Endothelial cell of umbilical vein (primary cell): ENCODE measurements around the gene MOB3A. TPM values are rescaled to one million over a fixed set of nuclear protein-coding genes. Genes with fewer than 3 reads are reported as not detected.

Experiments
- BruUV-seq: library from RNA; stranded (reverse); fragments of 400-500 nt; replicated peaks from 2 replicates; lab custom pipeline; 2021; lab: Mats Ljungman, UMichigan
- CTCF ChIA-PET: fragments of 300-600, 350-600 bp; sonication (Branson Sonifier 250); formaldehyde crosslinking; loops from one replicate; lab custom pipeline; 2021; ENCODE audit warnings: antibody characterized with exemption, inconsistent platforms; lab: Charles Lee
- POLR2A ChIA-PET: fragments of 300-600, 350-600 bp; sonication (Branson Sonifier 250); formaldehyde crosslinking; loops from one replicate; lab custom pipeline; 2021; ENCODE audit warnings: antibody characterized with exemption, inconsistent platforms; lab: Charles Lee
- DNase-seq: peaks from one replicate; pipeline ENCODE4 v3.0.0-alpha.2; 2011; ENCODE audit warnings: low read depth, low spot score
- FAIRE-seq: peaks from 2 replicates; lab custom pipeline; 2011; peaks lifted over from hg19 to GRCh38; lab: Jason Lieb, UNC
- H2AFZ ChIP-seq: 2 replicates; pipeline ENCODE4 v1.6.0; 2012; ENCODE audit warnings: low read depth, low read length, control low read depth, inconsistent platforms
- H3K27ac ChIP-seq: 2 replicates; pipeline ENCODE4 v1.5.1; 2011; ENCODE audit warnings: low read depth, mild to moderate bottlenecking, control low read depth, low read length, moderate library complexity; ENCODE audit not compliant: insufficient read depth
- H3K27me3 ChIP-seq, 2 experiments: 2 replicates each; pipeline versions ENCODE4 v1.6.0 to v1.6.1; 2011; ENCODE audit warnings: low read length in 2 of 2, mixed read lengths in 1 of 2; ENCODE audit not compliant: control insufficient read depth in 2 of 2, insufficient read depth in 2 of 2
- H3K36me3 ChIP-seq, 2 experiments: 2 replicates in 1 of 2; 3 replicates in 1 of 2; pipeline ENCODE4 v1.5.1; 2011; ENCODE audit warnings: low read length in 2 of 2, mild to moderate bottlenecking in 1 of 2, moderate library complexity in 1 of 2; ENCODE audit not compliant: control insufficient read depth in 2 of 2, insufficient read depth in 2 of 2; ENCODE audit errors: extremely low read depth in 1 of 2
- H3K4me1 ChIP-seq: 3 replicates; pipeline ENCODE4 v1.5.1; 2011; ENCODE audit warnings: mild to moderate bottlenecking, low read length; ENCODE audit not compliant: control insufficient read depth, insufficient read depth; ENCODE audit errors: extremely low read depth
- H3K4me2 ChIP-seq: 2 replicates; pipeline ENCODE4 v1.6.1; 2011; ENCODE audit warnings: low read length, control low read depth, mixed read lengths; ENCODE audit not compliant: insufficient read depth
- H3K4me3 ChIP-seq, 3 experiments: fragments of 200-600 bp in 1 of 3; sonication (generic), shearing (Covaris generic) in 1 of 3; replicated peaks in 1 of 3; 2 replicates each; pipeline ENCODE4 v1.5.1; 2011 to 2016; ENCODE audit warnings: control low read depth in 3 of 3, low read length in 3 of 3, mild to moderate bottlenecking in 2 of 3, inconsistent platforms in 1 of 3, low read depth in 1 of 3, moderate library complexity in 1 of 3; ENCODE audit not compliant: insufficient read depth in 1 of 3
- H3K79me2 ChIP-seq: 2 replicates; pipeline ENCODE4 v1.6.0; 2012; ENCODE audit warnings: low read length, inconsistent platforms; ENCODE audit not compliant: control insufficient read depth, insufficient read depth
- H3K9ac ChIP-seq: replicated peaks from 2 replicates; pipeline ENCODE3; 2011; ENCODE audit warnings: low read length, control low read depth; ENCODE audit not compliant: insufficient read depth; ENCODE audit errors: extremely low read depth
- H3K9me1 ChIP-seq: replicated peaks from 3 replicates; pipeline ENCODE4 v1.6.0; 2011; ENCODE audit warnings: mild to moderate bottlenecking, low read length; ENCODE audit not compliant: control insufficient read depth, insufficient read depth; ENCODE audit errors: extremely low read depth
- H3K9me3 ChIP-seq: replicated peaks from 2 replicates; pipeline ENCODE4 v1.5.1; 2012; ENCODE audit warnings: low read length, inconsistent platforms; ENCODE audit not compliant: control insufficient read depth, insufficient read depth
- H4K20me1 ChIP-seq: replicated peaks from 2 replicates; pipeline ENCODE3; 2011; ENCODE audit warnings: mild to moderate bottlenecking, low read length; ENCODE audit not compliant: control insufficient read depth, insufficient read depth; ENCODE audit errors: extremely low read depth
- FOS ChIP-seq: IDR thresholded peaks from 2 replicates; pipeline ENCODE4 v1.6.1; 2011; ENCODE audit warnings: mild to moderate bottlenecking, low read length, moderate library complexity, borderline replicate concordance; ENCODE audit not compliant: insufficient read depth
- GATA2 ChIP-seq: IDR thresholded peaks from 2 replicates; pipeline ENCODE4 v1.7.0; 2011; ENCODE audit warnings: low read depth, mild to moderate bottlenecking, moderate library complexity, mixed read lengths, low read length; ENCODE audit not compliant: insufficient read length, insufficient read depth
- POLR2A ChIP-seq: IDR thresholded peaks from 2 replicates; pipeline ENCODE4 v1.6.1; 2012; ENCODE audit warnings: low read depth, mild to moderate bottlenecking, control low read depth, low read length
- POLR2AphosphoS5 ChIP-seq: IDR thresholded peaks from 2 replicates; pipeline ENCODE4 v1.6.1; 2012; ENCODE audit warnings: low read depth, mild to moderate bottlenecking, control low read depth, low read length, moderate library complexity; ENCODE audit not compliant: insufficient read depth
- dilution Hi-C: fragments of 300-500 bp; cut with MboI; formaldehyde crosslinking; loops from one replicate; pipeline ENCODE4 v1.15.0; 2019; ENCODE audit warnings: low sequenced_read_pairs; ENCODE audit not compliant: extremely low pct_ligation_motif_present
- intact Hi-C: fragments of 100-400 bp; cut with micrococcal nuclease; formaldehyde crosslinking; loops from one replicate; pipeline ENCODE4 v1.10.0; 2022
- polyA plus RNA-seq, 4 experiments: library from polyadenylated mRNA; depleted of rRNA in 3 of 4; stranded (reverse) in 3 of 4; unstranded in 1 of 4; fragments of >200 nt; gene quantifications; 2 replicates each; pipeline versions ENCODE4 v1.2.1 to v1.2.3, GENCODE V29; 2011 to 2012; ENCODE audit warnings: missing spikeins in 1 of 4
- total RNA-seq: library from RNA; stranded (reverse); gene quantifications from 2 replicates; pipeline ENCODE4 v1.2.3, GENCODE V29; 2021
- TF ChIP-seq, protein P1 (sequence below), 2 donors: IDR thresholded peaks; 1 replicate in 1 of 2; 2 replicates in 1 of 2; pipeline ENCODE4 v1.5.1; 2011; ENCODE audit warnings: low read length in 2 of 2, mild to moderate bottlenecking in 2 of 2, moderate library complexity in 2 of 2, control low read depth in 1 of 2, inconsistent platforms in 1 of 2, low read depth in 1 of 2; ENCODE audit not compliant: insufficient read depth in 1 of 2; ENCODE audit errors: extremely low read depth in 1 of 2

Gene MOB3A
- total and polyA plus RNA-seq, 2 donors (not counting 3 experiments of a cell fraction or from before 2014, with no cell fraction given) = 46.5 to 59.7 TPM

DNA sequence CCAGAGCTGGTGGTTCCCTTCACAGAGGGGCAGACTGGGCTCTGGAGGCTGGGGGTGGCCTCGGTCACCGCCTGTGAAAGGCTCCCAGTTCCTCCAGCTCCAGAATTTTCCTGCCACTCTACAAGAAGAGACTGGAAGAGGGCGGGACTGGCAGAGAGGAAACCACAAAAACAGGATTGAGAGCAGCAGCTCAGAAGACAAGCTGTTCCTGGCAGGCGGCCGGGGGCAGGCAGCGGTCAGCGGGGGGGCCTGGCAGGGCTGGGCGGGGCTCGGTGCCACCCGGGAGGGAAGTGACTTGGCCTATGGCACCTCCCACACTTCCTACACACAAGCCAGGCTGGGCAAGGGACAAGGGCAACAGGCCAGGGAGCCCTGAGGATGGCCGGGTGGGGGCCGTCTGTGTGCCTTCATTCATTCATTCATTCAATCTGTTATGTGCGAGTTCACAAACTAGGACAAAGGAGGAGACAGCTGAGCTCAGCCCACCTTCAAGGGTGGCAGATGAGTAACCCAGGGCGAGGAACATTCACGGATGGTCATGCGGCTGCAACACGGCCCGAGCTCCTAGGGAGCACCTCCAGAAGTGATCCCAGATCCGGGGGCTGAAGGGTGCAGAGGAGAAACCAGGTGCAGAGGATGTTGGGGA lies 63.7 kb downstream of the MOB3A start:
- peaks cover 17% of the 10 kb centered on the region for H3K4me1 ChIP-seq
- H3K27ac ChIP-seq = peak overlapping the region; percentile 60
- H3K79me2 ChIP-seq = no peaks in the 10 kb centered on the region
- H3K9ac ChIP-seq = no peak overlapping the region
- H3K4me2 ChIP-seq = peak overlapping the region; percentile 29
- POLR2A ChIA-PET = no interaction called here
- no peaks in the 10 kb centered on the region for H3K9me1 ChIP-seq
- no TSS peak for BruUV-seq
- CTCF ChIA-PET = interaction anchor here (1.0 to 2.3 kb wide), 6 partner anchors 10 to 283 kb away, joined by 3 to 17 read pairs (median 4); no protein-coding TSS in a partner anchor
- FAIRE-seq (peak; percentile 99), DNase-seq (peak; percentile 92)
- intact Hi-C loops (loop anchor here (1.0 kb wide), 1 partner anchor 15 kb away; no protein-coding TSS in a partner anchor), dilution Hi-C loops (no loop called here)
- peak overlapping the region; percentile 30 for H2AFZ ChIP-seq
- no peaks in the 10 kb centered on the region for H3K27me3 ChIP-seq
- no peaks in the 10 kb centered on the region for H3K36me3 ChIP-seq
- TF ChIP-seq, protein P1, sequence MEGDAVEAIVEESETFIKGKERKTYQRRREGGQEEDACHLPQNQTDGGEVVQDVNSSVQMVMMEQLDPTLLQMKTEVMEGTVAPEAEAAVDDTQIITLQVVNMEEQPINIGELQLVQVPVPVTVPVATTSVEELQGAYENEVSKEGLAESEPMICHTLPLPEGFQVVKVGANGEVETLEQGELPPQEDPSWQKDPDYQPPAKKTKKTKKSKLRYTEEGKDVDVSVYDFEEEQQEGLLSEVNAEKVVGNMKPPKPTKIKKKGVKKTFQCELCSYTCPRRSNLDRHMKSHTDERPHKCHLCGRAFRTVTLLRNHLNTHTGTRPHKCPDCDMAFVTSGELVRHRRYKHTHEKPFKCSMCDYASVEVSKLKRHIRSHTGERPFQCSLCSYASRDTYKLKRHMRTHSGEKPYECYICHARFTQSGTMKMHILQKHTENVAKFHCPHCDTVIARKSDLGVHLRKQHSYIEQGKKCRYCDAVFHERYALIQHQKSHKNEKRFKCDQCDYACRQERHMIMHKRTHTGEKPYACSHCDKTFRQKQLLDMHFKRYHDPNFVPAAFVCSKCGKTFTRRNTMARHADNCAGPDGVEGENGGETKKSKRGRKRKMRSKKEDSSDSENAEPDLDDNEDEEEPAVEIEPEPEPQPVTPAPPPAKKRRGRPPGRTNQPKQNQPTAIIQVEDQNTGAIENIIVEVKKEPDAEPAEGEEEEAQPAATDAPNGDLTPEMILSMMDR (IDR thresholded peaks at IDR 0.05; ENCODE audit: extremely low read depth in 1 of 2, insufficient read depth in 1 of 2, low read depth in 1 of 2, low read length in 2 of 2) = no peak
- peak; percentile 46 for TF ChIP-seq FOS
- no peak for TF ChIP-seq GATA2
- TF ChIP-seq POLR2A = peak; percentile 70
- TF ChIP-seq POLR2AphosphoS5 = peak; percentile 97
- no peak overlapping the region for H3K4me3 ChIP-seq
- no peaks in the 10 kb centered on the region for H3K9me3 ChIP-seq
- no peaks in the 10 kb centered on the region for H4K20me1 ChIP-seq
